ENCODE results near the gene AVEN.

DNA sequence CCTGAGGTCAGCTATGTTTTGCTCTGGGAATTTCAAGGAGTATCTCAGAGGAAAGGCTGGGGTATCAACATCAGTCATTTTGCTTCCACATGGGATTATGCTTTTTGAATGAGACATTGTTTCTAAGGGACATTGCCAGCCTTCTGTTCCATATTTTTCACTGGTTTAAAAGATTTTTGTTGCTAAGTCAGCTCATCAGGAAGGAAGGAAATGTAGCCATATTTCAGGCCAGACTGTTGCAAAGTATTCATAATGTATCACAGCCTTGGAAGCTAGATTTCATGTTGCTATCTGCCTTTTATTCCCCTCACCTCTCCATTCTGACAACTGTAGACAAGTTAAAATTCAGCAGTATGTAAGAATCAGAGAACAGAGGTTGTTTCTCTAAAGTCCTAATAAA, 131.7 kb downstream of the AVEN start:
- TF ChIP-seq ZNF23 (CRISPR knock-in tag; IDR thresholded peaks at IDR 0.05) (no peak), CBX3 (IDR thresholded peaks at IDR 0.05; ENCODE audit: borderline replicate concordance in 1 of 2, low read length in 2 of 2) (no peak), POLR2A (conservative IDR thresholded peaks at IDR 0.05) (no peak), SNAPC5 (CRISPR knock-in tag; IDR thresholded peaks at IDR 0.05) (no peak), EZH2 (IDR thresholded peaks at IDR 0.05; ENCODE audit: borderline replicate concordance, low read depth, low read length) (no peak), YY1 (IDR thresholded peaks at IDR 0.05; ENCODE audit: borderline replicate concordance in 1 of 3, control insufficient read depth in 1 of 3, extremely low read depth in 1 of 3, insufficient read depth in 3 of 3, insufficient read length in 1 of 3, insufficient replicate concordance in 2 of 3, low read depth in 1 of 3, low read length in 2 of 3) (no peak), ELK1 (CRISPR knock-in tag; IDR thresholded peaks at IDR 0.05) (no peak)
- TF ChIP-seq, protein P1, sequence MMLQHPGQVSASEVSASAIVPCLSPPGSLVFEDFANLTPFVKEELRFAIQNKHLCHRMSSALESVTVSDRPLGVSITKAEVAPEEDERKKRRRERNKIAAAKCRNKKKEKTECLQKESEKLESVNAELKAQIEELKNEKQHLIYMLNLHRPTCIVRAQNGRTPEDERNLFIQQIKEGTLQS (IDR thresholded peaks at IDR 0.05): no peak
- TF ChIP-seq, protein P1 (CRISPR knock-in tag; conservative IDR thresholded peaks at IDR 0.05): no peak
- TF ChIP-seq, protein P2, sequence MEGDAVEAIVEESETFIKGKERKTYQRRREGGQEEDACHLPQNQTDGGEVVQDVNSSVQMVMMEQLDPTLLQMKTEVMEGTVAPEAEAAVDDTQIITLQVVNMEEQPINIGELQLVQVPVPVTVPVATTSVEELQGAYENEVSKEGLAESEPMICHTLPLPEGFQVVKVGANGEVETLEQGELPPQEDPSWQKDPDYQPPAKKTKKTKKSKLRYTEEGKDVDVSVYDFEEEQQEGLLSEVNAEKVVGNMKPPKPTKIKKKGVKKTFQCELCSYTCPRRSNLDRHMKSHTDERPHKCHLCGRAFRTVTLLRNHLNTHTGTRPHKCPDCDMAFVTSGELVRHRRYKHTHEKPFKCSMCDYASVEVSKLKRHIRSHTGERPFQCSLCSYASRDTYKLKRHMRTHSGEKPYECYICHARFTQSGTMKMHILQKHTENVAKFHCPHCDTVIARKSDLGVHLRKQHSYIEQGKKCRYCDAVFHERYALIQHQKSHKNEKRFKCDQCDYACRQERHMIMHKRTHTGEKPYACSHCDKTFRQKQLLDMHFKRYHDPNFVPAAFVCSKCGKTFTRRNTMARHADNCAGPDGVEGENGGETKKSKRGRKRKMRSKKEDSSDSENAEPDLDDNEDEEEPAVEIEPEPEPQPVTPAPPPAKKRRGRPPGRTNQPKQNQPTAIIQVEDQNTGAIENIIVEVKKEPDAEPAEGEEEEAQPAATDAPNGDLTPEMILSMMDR (IDR thresholded peaks at IDR 0.05 in 2 of 3, conservative IDR thresholded peaks at IDR 0.05 in 1 of 3; ENCODE audit: insufficient read depth in 2 of 3, low read depth in 1 of 3, low read length in 3 of 3): no peak
